ENCODE data around the gene CPOX.

DNA sequence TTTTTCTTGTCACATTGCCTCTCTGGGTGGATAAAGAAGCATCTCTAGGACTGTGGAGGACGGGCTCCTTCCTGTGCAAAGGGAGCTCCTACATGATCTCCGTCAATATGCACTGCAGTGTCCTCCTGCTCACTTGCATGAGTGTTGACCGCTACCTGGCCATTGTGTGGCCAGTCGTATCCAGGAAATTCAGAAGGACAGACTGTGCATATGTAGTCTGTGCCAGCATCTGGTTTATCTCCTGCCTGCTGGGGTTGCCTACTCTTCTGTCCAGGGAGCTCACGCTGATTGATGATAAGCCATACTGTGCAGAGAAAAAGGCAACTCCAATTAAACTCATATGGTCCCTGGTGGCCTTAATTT, 61.2 kb downstream of the CPOX start:
- TF ChIP-seq, protein P1, sequence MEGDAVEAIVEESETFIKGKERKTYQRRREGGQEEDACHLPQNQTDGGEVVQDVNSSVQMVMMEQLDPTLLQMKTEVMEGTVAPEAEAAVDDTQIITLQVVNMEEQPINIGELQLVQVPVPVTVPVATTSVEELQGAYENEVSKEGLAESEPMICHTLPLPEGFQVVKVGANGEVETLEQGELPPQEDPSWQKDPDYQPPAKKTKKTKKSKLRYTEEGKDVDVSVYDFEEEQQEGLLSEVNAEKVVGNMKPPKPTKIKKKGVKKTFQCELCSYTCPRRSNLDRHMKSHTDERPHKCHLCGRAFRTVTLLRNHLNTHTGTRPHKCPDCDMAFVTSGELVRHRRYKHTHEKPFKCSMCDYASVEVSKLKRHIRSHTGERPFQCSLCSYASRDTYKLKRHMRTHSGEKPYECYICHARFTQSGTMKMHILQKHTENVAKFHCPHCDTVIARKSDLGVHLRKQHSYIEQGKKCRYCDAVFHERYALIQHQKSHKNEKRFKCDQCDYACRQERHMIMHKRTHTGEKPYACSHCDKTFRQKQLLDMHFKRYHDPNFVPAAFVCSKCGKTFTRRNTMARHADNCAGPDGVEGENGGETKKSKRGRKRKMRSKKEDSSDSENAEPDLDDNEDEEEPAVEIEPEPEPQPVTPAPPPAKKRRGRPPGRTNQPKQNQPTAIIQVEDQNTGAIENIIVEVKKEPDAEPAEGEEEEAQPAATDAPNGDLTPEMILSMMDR (IDR thresholded peaks at IDR 0.05 in 4 of 5, conservative IDR thresholded peaks at IDR 0.05 in 1 of 5), result no peak
- TF ChIP-seq POLR2A (IDR thresholded peaks at IDR 0.05), result no peak

Data from gastrocnemius medialis (tissue), 4 donors.